Tibial artery (tissue), 4 donors: ENCODE measurements around the gene PRIMPOL.

Experiments used
- DNase-seq, 2 donors: peaks; one replicate each; pipeline ENCODE4 v3.0.0-alpha.2; 2019
- H3K27ac ChIP-seq, 2 donors: fragments of 200-600 bp; sonication (generic) in 1 of 2; 1 replicate in 1 of 2; 2 replicates in 1 of 2; pipeline ENCODE4 v1.5.1; 2018 to 2019; ENCODE audit warnings: mild to moderate bottlenecking in 1 of 2
- H3K27me3 ChIP-seq, 2 donors: fragments of 200-600 bp; sonication (generic) in 1 of 2; one replicate each; pipeline versions ENCODE4 v1.5.1 to v1.6.0; 2016 to 2019
- H3K36me3 ChIP-seq, 3 donors: fragments of 200-600 bp; sonication (generic) in 2 of 3; one replicate each; pipeline ENCODE4 v1.5.1; 2016 to 2019; ENCODE audit warnings: mild to moderate bottlenecking in 2 of 3
- H3K4me1 ChIP-seq, 4 donors: fragments of 200-600 bp; sonication (generic) in 2 of 4; 1 replicate in 3 of 4; 2 replicates in 1 of 4; pipeline ENCODE4 v1.5.1; 2016 to 2019
- H3K4me3 ChIP-seq, 2 donors: fragments of 200-600 bp; sonication (generic) in 1 of 2; 1 replicate in 1 of 2; 2 replicates in 1 of 2; pipeline ENCODE4 v1.5.1; 2018 to 2019; ENCODE audit warnings: mild to moderate bottlenecking in 2 of 2
- H3K9me3 ChIP-seq, 3 donors: fragments of 200-600 bp; sonication (generic) in 1 of 3; one replicate each; pipeline ENCODE4 v1.5.1; 2016 to 2019
- intact Hi-C: fragments of 100-400 bp; cut with DNase I; formaldehyde crosslinking; loops from one replicate; pipeline ENCODE4 v1.15.0; 2023; ENCODE audit warnings: low total_unique reads
- TF ChIP-seq, protein P1 (sequence below), 2 experiments: fragments of 200-600 bp in 1 of 2; fragments of 450-650 bp in 1 of 2; IDR thresholded peaks; one replicate each; pipeline ENCODE4 v1.5.1; 2017 to 2019; ENCODE audit warnings: antibody characterized with exemption in 2 of 2, mild to moderate bottlenecking in 1 of 2, moderate library complexity in 1 of 2

Gene PRIMPOL

DNA sequence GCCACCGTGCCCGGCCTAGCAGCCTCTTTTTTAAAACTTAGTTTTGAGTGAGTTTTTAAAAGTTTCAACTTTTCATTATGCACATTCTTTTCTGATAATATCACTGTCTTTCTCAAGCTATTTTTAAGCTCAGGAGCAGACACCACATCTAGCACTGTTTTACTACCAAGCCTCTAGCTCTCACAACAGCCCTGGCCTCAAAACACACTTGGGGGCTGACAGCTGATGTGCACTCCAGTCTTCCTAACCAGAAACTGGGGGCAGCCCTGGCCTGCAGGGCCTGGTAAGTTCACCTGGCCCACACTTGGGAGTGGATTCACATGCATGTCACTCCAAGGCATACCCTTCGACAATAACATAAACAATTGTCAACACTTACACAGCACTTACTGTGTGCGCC is 50.4 kb downstream of the PRIMPOL start:
- no peak overlapping the region for H3K27ac ChIP-seq

DNA sequence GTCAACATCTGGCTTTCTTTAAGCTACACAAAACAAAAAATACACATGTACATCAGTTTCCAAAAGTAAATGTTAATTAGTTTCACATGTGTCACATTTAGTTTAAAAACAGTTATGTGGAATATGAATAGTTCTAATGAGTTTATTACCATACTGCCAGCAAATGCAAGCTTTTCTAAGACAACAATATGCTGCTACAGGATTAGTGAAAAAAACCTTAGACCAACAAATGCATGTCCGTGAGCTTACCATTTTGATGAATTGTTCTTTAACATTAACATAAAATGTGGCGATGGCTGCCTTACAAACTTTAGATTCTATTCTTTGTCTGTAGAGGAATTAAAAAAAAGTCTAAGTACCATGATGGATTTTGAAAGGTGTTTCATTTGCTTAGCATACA is 52.6 kb downstream of the PRIMPOL start:
- TF ChIP-seq, protein P1, sequence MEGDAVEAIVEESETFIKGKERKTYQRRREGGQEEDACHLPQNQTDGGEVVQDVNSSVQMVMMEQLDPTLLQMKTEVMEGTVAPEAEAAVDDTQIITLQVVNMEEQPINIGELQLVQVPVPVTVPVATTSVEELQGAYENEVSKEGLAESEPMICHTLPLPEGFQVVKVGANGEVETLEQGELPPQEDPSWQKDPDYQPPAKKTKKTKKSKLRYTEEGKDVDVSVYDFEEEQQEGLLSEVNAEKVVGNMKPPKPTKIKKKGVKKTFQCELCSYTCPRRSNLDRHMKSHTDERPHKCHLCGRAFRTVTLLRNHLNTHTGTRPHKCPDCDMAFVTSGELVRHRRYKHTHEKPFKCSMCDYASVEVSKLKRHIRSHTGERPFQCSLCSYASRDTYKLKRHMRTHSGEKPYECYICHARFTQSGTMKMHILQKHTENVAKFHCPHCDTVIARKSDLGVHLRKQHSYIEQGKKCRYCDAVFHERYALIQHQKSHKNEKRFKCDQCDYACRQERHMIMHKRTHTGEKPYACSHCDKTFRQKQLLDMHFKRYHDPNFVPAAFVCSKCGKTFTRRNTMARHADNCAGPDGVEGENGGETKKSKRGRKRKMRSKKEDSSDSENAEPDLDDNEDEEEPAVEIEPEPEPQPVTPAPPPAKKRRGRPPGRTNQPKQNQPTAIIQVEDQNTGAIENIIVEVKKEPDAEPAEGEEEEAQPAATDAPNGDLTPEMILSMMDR (IDR thresholded peaks at IDR 0.05), result no peak
- H3K27ac ChIP-seq, result no peak overlapping the region
- H3K4me3 ChIP-seq, result no peak overlapping the region
- H3K36me3 ChIP-seq, result no peaks in the 10 kb centered on the region
- no peaks in the 10 kb centered on the region for H3K9me3 ChIP-seq
- H3K27me3 ChIP-seq, result no peaks in the 10 kb centered on the region
- no peak for DNase-seq
- intact Hi-C loops, result loop anchor here (1.0 kb wide), 1 partner anchor 31 kb away; no protein-coding TSS in a partner anchor
- peaks cover 0 to 8% (median 0%) of the 10 kb centered on the region in 4 donors for H3K4me1 ChIP-seq

More for the DNA sequence above, 50.4 kb downstream of the PRIMPOL start:
- H3K4me1 ChIP-seq, result peaks cover 0 to 8% (median 0%) of the 10 kb centered on the region in 4 donors
- H3K4me3 ChIP-seq, result no peak overlapping the region
- H3K36me3 ChIP-seq, result peaks cover 0 to 2% (median 0%) of the 10 kb centered on the region in 3 donors
- no peaks in the 10 kb centered on the region for H3K9me3 ChIP-seq
- intact Hi-C loops, result no loop called here
- TF ChIP-seq, protein P1 (IDR thresholded peaks at IDR 0.05), result no peak
- no peaks in the 10 kb centered on the region for H3K27me3 ChIP-seq
- no peak for DNase-seq

DNA sequence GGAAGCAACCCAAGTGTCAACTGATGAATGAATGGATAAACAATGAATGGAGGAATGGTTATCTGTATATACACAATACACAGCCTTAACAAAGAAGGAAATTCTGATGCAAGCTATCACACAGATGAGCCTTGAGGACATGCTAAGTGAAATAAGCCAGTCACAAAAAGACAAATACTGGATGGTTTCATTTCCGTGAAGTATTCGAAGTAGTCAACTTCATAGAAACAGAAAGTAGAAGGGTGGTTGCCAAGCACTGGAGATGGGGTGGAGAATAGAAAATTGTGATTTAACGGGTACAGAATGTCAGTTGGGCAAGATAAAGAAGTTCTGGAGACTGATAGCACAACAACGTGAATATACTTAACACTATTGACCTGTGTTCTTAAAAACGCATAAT is 56.2 kb downstream of the PRIMPOL start:
- H3K4me1 ChIP-seq, result no peaks in the 10 kb centered on the region
- H3K36me3 ChIP-seq, result no peaks in the 10 kb centered on the region
- H3K27me3 ChIP-seq, result no peaks in the 10 kb centered on the region
- intact Hi-C loops, result no loop called here
- TF ChIP-seq, protein P1 (IDR thresholded peaks at IDR 0.05), result no peak
- no peaks in the 10 kb centered on the region for H3K9me3 ChIP-seq
- H3K27ac ChIP-seq, result no peak overlapping the region
- no peak for DNase-seq
- H3K4me3 ChIP-seq, result no peak overlapping the region

DNA sequence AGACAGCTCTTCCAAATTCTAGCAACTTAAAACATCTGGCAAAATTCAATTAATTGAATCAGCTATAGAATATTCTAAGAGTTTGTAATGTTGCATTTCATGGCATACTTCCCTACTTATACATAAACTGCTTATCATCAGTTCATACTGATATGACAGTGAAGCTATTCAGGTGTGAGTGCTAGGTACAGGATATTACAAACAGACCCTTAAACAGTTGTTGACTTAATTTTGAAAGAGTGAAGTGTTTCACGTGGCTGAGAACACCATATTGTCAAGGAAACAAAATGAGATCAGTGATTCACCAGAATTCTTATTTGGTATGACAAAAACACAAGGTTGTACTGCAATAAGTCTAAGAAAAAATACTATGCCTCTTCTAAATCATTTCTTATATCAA is 56.9 kb downstream of the PRIMPOL start:
- no peak for DNase-seq
- TF ChIP-seq, protein P1 (IDR thresholded peaks at IDR 0.05), result no peak
- intact Hi-C loops, result no loop called here

DNA sequence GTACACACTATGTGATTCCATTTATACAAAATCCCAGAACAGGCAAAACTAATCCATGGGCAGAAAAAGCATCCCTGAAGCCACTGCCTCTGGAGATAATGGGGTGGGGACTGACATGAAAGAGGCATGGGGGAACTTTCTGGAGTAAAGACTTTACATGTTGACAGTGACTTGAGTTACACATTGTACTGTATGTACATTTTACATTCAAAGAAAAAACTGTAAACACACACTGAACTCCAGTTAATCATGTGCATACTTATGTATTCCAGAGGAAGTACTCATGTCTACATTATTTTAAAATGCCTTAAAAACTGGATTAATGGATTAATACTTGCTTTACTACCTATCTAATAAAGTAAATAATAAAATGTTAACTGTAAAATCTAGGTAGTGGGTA is 62.8 kb downstream of the PRIMPOL start:
- H3K27ac ChIP-seq, result no peak overlapping the region
- H3K36me3 ChIP-seq, result no peaks in the 10 kb centered on the region
- no peaks in the 10 kb centered on the region for H3K4me1 ChIP-seq
- no peak for DNase-seq
- H3K27me3 ChIP-seq, result no peaks in the 10 kb centered on the region
- H3K4me3 ChIP-seq, result no peak overlapping the region
- H3K9me3 ChIP-seq, result no peaks in the 10 kb centered on the region
- TF ChIP-seq, protein P1 (IDR thresholded peaks at IDR 0.05), result no peak
- intact Hi-C loops, result no loop called here

More for the DNA sequence above, 56.9 kb downstream of the PRIMPOL start:
- Histone ChIP-seq H3K4me3 (no peak overlapping the region), H3K4me1 (no peaks in the 10 kb centered on the region), H3K9me3 (no peaks in the 10 kb centered on the region), H3K27ac (no peak overlapping the region), H3K36me3 (no peaks in the 10 kb centered on the region), H3K27me3 (no peaks in the 10 kb centered on the region)

DNA sequence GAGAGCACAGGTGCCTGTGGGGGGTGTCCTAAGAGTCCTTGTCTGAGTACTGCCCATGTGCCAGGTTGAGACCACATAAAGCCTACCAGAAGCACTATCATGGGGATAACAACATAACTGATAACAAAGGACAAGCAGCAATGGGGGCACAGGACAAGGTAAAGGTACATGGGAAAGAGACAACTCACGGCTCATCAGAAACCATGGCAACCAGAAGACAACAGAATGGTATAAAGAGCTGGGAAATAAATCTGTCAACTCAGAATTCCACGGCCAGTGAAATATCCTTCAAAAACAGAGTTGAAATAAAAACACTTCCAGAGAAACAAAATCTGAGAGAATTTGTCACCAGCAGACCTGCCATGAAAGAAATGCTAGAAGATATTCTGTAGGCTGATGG is 64.3 kb downstream of the PRIMPOL start:
- no peak overlapping the region for H3K27ac ChIP-seq
- no peak for DNase-seq
- no peaks in the 10 kb centered on the region for H3K9me3 ChIP-seq
- H3K27me3 ChIP-seq, result no peaks in the 10 kb centered on the region
- no peaks in the 10 kb centered on the region for H3K36me3 ChIP-seq
- no peaks in the 10 kb centered on the region for H3K4me1 ChIP-seq
- intact Hi-C loops, result no loop called here
- H3K4me3 ChIP-seq, result no peak overlapping the region
- TF ChIP-seq, protein P1 (IDR thresholded peaks at IDR 0.05), result no peak
